COR-L47 (cell line): Measurements from ENCODE around the gene CALN1.
"Not testable (repeated sequence)": the region's sequence is repeated elsewhere in the genome, so short reads cannot be mapped to it uniquely, and the experiment has no call there.

ENCODE experiments used
- DNase-seq: peaks from one replicate; lab custom pipeline; 2025; lab: John Stamatoyannopoulos, UW

The CALN1 gene

GRCh38 chr7:71974611-71975010 is 437.5 kb downstream of the CALN1 start:
- no peak for DNase-seq

DNA sequence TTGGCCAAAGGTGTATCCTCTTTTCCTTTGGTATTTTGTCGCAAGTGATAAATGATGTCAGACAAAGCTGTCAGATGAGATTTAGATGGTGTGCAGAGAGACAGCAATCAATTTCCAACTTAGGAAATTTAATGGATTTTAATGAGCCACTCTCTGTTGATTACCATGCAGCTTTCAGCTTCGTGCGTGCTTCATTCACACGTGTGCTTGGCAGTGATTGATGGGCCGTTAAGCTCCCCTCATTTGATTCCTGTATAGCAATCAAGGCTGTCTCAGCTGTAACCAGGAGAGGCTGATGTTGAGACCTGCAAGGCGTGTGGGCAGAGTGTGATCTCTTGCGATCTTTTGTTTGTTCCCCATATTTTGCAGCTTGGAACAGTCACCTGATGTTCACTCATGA is 439.6 kb downstream of the CALN1 start:
- DNase-seq, result no peak

DNA sequence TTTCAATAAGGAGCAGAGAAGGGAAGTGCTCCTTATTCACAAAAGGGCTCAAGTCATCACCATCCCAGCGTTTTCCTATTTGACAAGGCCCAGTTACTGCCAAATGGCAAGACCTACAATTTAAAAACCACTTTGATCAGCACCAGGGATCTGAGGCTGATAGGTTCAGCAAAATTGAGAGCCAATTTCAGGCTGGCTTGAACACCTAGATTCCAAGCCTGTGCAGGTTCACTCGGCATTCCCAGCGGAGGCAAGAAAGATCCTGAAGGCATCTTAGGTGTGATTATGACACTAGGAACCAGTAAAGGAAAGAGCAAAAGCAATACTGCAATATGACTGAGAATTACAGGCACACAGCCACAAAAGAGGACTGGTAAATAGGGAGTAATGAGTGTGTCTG is 441.4 kb downstream of the CALN1 start:
- no peak for DNase-seq

- no peak for DNase-seq
Observed at GRCh38 chr7:71962636-71963035, 449.5 kb downstream of the CALN1 start.

GRCh38 chr7:71961283-71961682 is 450.9 kb downstream of the CALN1 start:
- DNase-seq, result no peak

- no peak for DNase-seq
Observed at GRCh38 chr7:71942115-71942514, 470.0 kb downstream of the CALN1 start.

- DNase-seq, result no peak
Observed at GRCh38 chr7:71937840-71938371, 474.2 kb downstream of the CALN1 start.

DNA sequence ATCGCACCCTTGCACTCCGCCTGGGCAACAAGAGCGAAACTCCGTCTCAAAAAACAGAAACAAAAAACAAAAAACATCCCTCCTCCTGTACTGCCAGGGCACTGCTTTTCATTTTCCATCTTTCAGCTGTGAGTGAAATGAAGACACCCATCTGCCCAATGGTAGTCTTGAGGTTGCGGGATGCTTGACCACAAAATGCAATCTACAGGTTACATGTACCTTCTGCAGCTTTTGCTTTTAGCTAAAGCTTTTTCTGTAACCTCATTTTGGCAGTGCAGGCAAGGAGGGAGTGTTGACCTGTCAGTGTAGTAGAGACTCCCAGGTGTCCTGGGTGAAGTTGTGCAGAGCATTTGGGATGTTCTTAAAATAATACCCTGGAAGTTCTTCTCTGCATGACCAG is 476.5 kb downstream of the CALN1 start:
- DNase-seq, result no peak

DNA sequence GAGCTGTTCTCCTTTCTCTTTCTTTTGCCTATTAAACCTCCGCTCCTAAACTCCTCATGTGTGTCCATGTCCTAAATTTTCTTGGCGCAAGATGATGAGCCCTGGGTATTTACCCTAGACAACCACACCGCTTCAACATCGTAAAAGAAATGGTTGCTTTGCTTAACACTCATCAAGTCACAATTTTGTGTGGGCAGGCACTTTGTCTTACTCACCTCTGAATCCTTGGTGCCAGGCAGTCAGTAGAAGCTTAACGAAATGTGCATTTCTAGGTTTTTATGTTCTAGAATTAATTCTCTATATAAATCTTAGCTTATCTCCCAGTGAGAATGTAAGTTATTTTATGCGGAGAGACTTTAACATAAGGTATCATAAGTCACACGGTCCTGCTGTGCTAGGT is 478.7 kb downstream of the CALN1 start:
- no peak for DNase-seq

DNA sequence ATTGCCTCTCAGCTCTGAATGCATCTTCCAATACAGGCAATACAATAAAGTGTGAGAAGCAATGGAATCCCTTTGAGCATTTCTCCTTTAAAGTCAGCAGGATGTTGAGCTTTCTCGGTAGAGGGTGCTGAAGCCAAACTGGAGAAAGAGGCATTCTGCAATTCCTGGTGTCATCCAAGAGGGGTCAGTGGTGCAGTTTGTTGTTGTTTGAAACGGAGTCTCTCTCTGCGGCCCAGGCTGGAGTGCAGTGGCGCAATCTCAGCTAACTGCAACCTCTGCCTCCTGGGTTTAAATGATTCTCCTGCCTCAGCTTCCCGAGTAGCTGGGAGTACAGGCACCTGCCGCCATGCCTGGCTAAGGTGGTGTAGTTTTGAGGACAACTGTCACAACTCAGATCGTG is 486.5 kb downstream of the CALN1 start:
- no peak for DNase-seq

- DNase-seq, result not testable (repeated sequence)
Observed at GRCh38 chr7:71914204-71914603, 497.9 kb downstream of the CALN1 start.

GRCh38 chr7:71912476-71912875 is 499.7 kb downstream of the CALN1 start:
- no peak for DNase-seq

GRCh38 chr7:71911051-71911450 is 501.1 kb downstream of the CALN1 start:
- DNase-seq, result no peak

DNA sequence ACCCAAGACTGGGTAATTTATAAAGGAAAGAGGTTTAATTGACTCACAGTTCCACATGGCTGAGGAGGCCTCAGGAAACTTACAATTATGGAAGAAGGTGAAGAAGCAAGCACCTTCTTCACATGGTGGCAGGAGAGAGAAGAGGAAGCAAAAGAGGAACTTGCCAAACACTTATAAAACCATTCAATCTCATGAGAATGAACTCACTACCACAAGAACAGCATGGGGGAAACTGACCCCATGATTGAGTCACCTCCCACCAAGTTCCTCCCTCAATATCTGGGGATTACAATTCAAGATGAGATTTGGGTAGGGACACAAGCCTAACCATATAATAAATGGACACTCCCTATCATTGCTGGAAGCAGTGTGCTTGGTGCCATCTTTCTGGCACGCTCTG is 506.3 kb downstream of the CALN1 start:
- no peak for DNase-seq

GRCh38 chr7:71904484-71904883 is 507.7 kb downstream of the CALN1 start:
- DNase-seq, result no peak

- DNase-seq, result no peak
Observed at GRCh38 chr7:71900556-71900955, 511.6 kb downstream of the CALN1 start.

DNA sequence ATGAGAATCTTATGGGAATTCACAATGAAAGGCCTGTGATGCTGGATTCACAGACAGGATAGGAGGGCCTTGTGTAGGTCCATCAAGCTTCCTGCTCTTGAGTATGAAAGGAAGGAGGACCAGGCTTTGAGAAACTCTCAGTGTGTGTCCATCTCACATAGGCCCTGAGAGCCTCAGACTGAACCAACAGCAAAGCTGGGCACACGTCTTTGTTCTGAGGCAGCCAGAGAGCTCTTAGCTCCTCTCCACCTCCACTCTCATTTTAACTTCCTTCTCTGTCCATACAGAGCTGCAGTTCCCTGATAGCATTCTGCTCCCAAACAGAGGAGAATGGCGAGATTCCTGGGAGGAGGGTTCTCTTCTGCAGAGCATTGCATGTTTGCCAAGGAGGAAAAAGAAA is 515.6 kb downstream of the CALN1 start:
- DNase-seq, result no peak

- no peak for DNase-seq
Observed at GRCh38 chr7:71886046-71886445, 526.1 kb downstream of the CALN1 start.

GRCh38 chr7:71885487-71885886 is 526.7 kb downstream of the CALN1 start:
- DNase-seq, result no peak

DNA sequence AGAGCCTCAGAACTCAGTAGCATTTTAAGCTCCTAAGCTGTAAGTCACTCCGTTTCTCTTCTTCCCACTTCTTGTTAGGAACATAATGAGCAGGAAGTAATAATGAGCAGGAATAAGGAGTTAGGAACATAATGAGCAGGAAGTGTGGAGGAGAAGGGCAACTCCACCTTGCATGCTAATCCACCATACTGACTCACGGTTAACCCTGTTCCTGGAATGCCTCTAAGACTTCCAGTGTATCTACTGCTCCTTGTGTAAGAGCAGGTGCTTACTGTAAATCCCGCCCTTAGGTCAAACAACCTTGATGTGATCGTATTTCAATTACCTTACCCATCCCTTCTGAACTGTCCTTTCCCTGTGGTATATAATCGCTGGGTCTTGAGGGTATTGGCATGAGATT is 528.7 kb downstream of the CALN1 start:
- no peak for DNase-seq

DNA sequence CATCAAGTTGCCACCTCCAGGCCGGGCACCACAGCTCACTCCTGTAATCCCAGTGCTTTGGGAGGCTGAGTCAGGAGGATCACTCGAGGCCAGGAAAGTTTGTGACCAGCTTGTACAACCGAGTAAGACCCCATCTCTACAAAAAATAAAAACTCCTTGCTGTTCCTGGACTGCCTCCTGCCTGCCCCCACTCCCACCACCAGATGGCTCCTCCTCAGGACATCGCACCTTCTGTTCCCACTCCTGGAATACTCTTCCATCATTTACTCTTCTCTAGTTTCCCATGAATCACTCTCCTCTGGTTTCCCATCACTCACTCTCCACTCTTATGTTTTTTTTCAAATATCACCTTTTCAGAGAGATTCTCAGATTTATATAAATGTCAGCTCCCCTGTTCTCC is 540.7 kb downstream of the CALN1 start:
- no peak for DNase-seq

GRCh38 chr7:71870812-71871211 is 541.3 kb downstream of the CALN1 start:
- no peak for DNase-seq

GRCh38 chr7:71868797-71869196 is 543.3 kb downstream of the CALN1 start:
- no peak for DNase-seq

GRCh38 chr7:71867626-71868025 is 544.5 kb downstream of the CALN1 start:
- no peak for DNase-seq

- no peak for DNase-seq
Observed at GRCh38 chr7:71865172-71865571, 547.0 kb downstream of the CALN1 start.
